H1 (cell line): Measurements from ENCODE around the gene IGSF5. TPM values are rescaled to one million over a fixed set of nuclear protein-coding genes. Genes with fewer than 3 reads are reported as not detected.

ENCODE experiments used
- BCL11A ChIP-seq, 2 experiments: IDR thresholded peaks; one replicate each; pipeline ENCODE4 v1.6.1; 2011; ENCODE audit warnings: low read depth in 2 of 2, low read length in 2 of 2, mild to moderate bottlenecking in 2 of 2
- polyA plus RNA-seq, 7 experiments: library from polyadenylated mRNA; depleted of rRNA in 3 of 7; stranded (reverse) in 5 of 7; unstranded in 2 of 7; fragments of >200 nt in 5 of 7; fragments of 200-250 nt in 2 of 7; gene quantifications; 1 replicate in 5 of 7; 2 replicates in 1 of 7; 4 replicates in 1 of 7; pipeline versions ENCODE4 v1.2.1 to v1.2.3, GENCODE V29; 2011 to 2013; ENCODE audit warnings: missing spikeins in 2 of 7, mixed read lengths in 2 of 7
- total RNA-seq: library from RNA; stranded (reverse); fragmentation: NEBNext Ultra II Directional; extraction: Animal tissue kit (Norgen Biotek cat#: 25700); gene quantifications from 2 replicates; pipeline ENCODE4 v1.2.1, GENCODE V29; 2021

The IGSF5 gene
- total and polyA plus RNA-seq, 2 of the 8 experiments (the other 6 are each of a cell fraction or from before 2014, with no cell fraction given): 4.4 to 5.4 TPM

GRCh38 chr21:39696618-39697017 lies 48.4 kb upstream of the IGSF5 start (continued):
- no peak for TF ChIP-seq BCL11A (IDR thresholded peaks at IDR 0.05; ENCODE audit: low read depth in 2 of 2, low read length in 2 of 2)
- TF ChIP-seq, all 59 proteins: peak for 0
